Fibroblast of lung (primary cell): ENCODE data around the gene DHX35. TPM values are rescaled to one million over a fixed set of nuclear protein-coding genes. Genes with fewer than 3 reads are reported as not detected.

ENCODE experiments used
- DNase-seq, 2 donors: peaks; one replicate each; pipeline versions ENCODE4 v3.0.0 to v3.0.0-alpha.2; 2010; ENCODE audit warnings: low read depth in 2 of 2
- H2AFZ ChIP-seq: 2 replicates; pipeline ENCODE4 v1.5.1; 2012; ENCODE audit warnings: low read length, control low read depth, inconsistent platforms
- H3K27ac ChIP-seq: 2 replicates; pipeline ENCODE4 v1.5.1; 2011; ENCODE audit warnings: low read length, control low read depth; ENCODE audit not compliant: insufficient read depth
- H3K27me3 ChIP-seq: 2 replicates; pipeline ENCODE4 v1.5.1; 2011; ENCODE audit warnings: mild to moderate bottlenecking, low read length; ENCODE audit not compliant: control insufficient read depth, insufficient read depth
- H3K36me3 ChIP-seq: 2 replicates; pipeline ENCODE4 v1.5.1; 2011; ENCODE audit warnings: low read length; ENCODE audit not compliant: control insufficient read depth, insufficient read depth
- H3K4me1 ChIP-seq: 2 replicates; pipeline ENCODE4 v1.5.1; 2011; ENCODE audit warnings: low read length; ENCODE audit not compliant: control insufficient read depth, insufficient read depth; ENCODE audit errors: extremely low read depth
- H3K4me2 ChIP-seq: 2 replicates; pipeline ENCODE4 v1.5.1; 2011; ENCODE audit warnings: low read length, control low read depth; ENCODE audit not compliant: insufficient read depth; ENCODE audit errors: extremely low read depth
- H3K4me3 ChIP-seq, 4 experiments: fragments of 200-600 bp in 1 of 4; sonication (generic) in 1 of 4; replicated peaks in 1 of 4; 2 replicates each; pipeline ENCODE4 v1.5.1; 2011 to 2016; ENCODE audit warnings: low read length in 4 of 4, low read depth in 3 of 4, mild to moderate bottlenecking in 3 of 4, control low read depth in 2 of 4, inconsistent platforms in 1 of 4, mixed read lengths in 1 of 4; ENCODE audit not compliant: insufficient read depth in 1 of 4; ENCODE audit errors: control extremely low read depth in 1 of 4
- H3K79me2 ChIP-seq: 2 replicates; pipeline ENCODE4 v1.5.1; 2012; ENCODE audit warnings: mild to moderate bottlenecking, low read length, inconsistent platforms; ENCODE audit not compliant: control insufficient read depth, insufficient read depth
- H3K9ac ChIP-seq: 2 replicates; pipeline ENCODE4 v1.5.1; 2011; ENCODE audit warnings: mild to moderate bottlenecking, low read length, control low read depth; ENCODE audit not compliant: insufficient read depth
- H3K9me3 ChIP-seq: 2 replicates; pipeline ENCODE4 v1.5.1; 2012; ENCODE audit warnings: low read depth, low read length; ENCODE audit not compliant: control insufficient read depth, insufficient read depth
- H4K20me1 ChIP-seq: 2 replicates; pipeline ENCODE4 v1.5.1; 2011; ENCODE audit warnings: low read length; ENCODE audit not compliant: control insufficient read depth, insufficient read depth; ENCODE audit errors: extremely low read depth
- CTCF ChIP-seq, 2 donors: IDR thresholded peaks in 1 of 2; conservative IDR thresholded peaks in 1 of 2; 1 replicate in 1 of 2; 2 replicates in 1 of 2; pipeline ENCODE4 v1.5.1; 2011 to 2012; ENCODE audit warnings: low read length in 2 of 2, control low read depth in 1 of 2, inconsistent platforms in 1 of 2, low read depth in 1 of 2, mild to moderate bottlenecking in 1 of 2
- EZH2 ChIP-seq: IDR thresholded peaks from 2 replicates; pipeline ENCODE4 v1.5.1; 2012; ENCODE audit warnings: low read length, control low read depth, mild to moderate bottlenecking; ENCODE audit errors: missing control alignments
- polyA plus RNA-seq, 2 donors: library from polyadenylated mRNA; depleted of rRNA in 1 of 2; stranded (reverse) in 1 of 2; unstranded in 1 of 2; fragments of >200 nt; gene quantifications; 2 replicates each; pipeline ENCODE4 v1.2.1, GENCODE V29; 2011 to 2012; ENCODE audit warnings: missing spikeins in 1 of 2
- total RNA-seq: library from RNA; depleted of rRNA; stranded (reverse); fragments of >200 nt; gene quantifications from 2 replicates; pipeline ENCODE4 v1.2.1, GENCODE V29; 2014

The DHX35 gene
- total and polyA plus RNA-seq, 2 donors (not counting 1 experiment from before 2014, with no cell fraction given): 11.4 to 12.1 TPM

DNA sequence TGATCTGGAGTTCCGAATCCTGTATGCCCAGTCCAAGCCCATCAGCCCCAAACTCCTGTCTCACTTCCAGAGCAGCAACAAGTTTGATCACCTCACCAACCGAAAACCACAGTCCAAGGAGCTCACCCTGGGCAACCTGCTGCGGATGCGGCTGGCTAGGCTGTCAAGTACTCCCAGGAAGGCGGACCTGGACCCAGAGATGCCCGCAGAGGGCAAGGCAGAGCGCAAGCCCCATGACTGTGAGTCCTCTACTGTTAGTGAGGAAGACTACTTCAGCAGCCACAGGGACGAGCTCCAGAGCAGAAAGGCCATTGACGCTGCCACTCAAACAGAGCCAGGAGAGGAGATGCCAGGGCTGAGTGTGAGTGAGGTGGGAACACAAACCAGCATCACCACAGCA lies 10.5 kb upstream of the DHX35 start:
- DNase-seq: no peak

GRCh38 chr20:38952153-38952552 lies 10.0 kb upstream of the DHX35 start:
- no peaks in the 10 kb centered on the region for H3K9me3 ChIP-seq
- no peaks in the 10 kb centered on the region for H3K27me3 ChIP-seq
- no peak overlapping the region for H3K4me2 ChIP-seq
- H3K27ac ChIP-seq: no peak overlapping the region
- peaks cover 3% of the 10 kb centered on the region for H3K79me2 ChIP-seq
- peaks cover 13% of the 10 kb centered on the region for H3K36me3 ChIP-seq
- no peak for DNase-seq
- no peak overlapping the region for H3K9ac ChIP-seq
- no peak for TF ChIP-seq CTCF (conservative IDR thresholded peaks at IDR 0.05 in 1 of 2, IDR thresholded peaks at IDR 0.05 in 1 of 2; ENCODE audit: low read depth in 1 of 2, low read length in 2 of 2)
- no peak for TF ChIP-seq EZH2
- H3K4me1 ChIP-seq: no peaks in the 10 kb centered on the region
- H4K20me1 ChIP-seq: no peaks in the 10 kb centered on the region
- no peak overlapping the region for H2AFZ ChIP-seq
- H3K4me3 ChIP-seq: no peak overlapping the region

More for the DNA sequence above, 10.5 kb upstream of the DHX35 start:
- no peak overlapping the region for H3K27ac ChIP-seq
- H4K20me1 ChIP-seq: no peaks in the 10 kb centered on the region
- no peaks in the 10 kb centered on the region for H3K4me1 ChIP-seq
- no peaks in the 10 kb centered on the region for H3K9me3 ChIP-seq
- no peak for TF ChIP-seq CTCF (conservative IDR thresholded peaks at IDR 0.05 in 1 of 2, IDR thresholded peaks at IDR 0.05 in 1 of 2; ENCODE audit: low read depth in 1 of 2, low read length in 2 of 2)
- TF ChIP-seq EZH2: no peak
- H3K4me2 ChIP-seq: no peak overlapping the region
- no peaks in the 10 kb centered on the region for H3K27me3 ChIP-seq
- no peak overlapping the region for H2AFZ ChIP-seq
- H3K9ac ChIP-seq: no peak overlapping the region
- peaks cover 13% of the 10 kb centered on the region for H3K36me3 ChIP-seq
- peaks cover 3% of the 10 kb centered on the region for H3K79me2 ChIP-seq
- H3K4me3 ChIP-seq: no peak overlapping the region

GRCh38 chr20:38953630-38954340 lies 8.4 kb upstream of the DHX35 start:
- no peak for DNase-seq
- Histone ChIP-seq H3K9ac (no peak overlapping the region), H3K9me3 (no peaks in the 10 kb centered on the region), H2AFZ (no peak overlapping the region), H3K4me3 (no peak overlapping the region), H3K27me3 (no peaks in the 10 kb centered on the region), H3K4me2 (no peak overlapping the region), H3K4me1 (no peaks in the 10 kb centered on the region), H3K79me2 (no peaks in the 10 kb centered on the region), H3K36me3 (peaks cover 10% of the 10 kb centered on the region), H3K27ac (no peak overlapping the region), H4K20me1 (no peaks in the 10 kb centered on the region)
- TF ChIP-seq EZH2 (no peak), CTCF (conservative IDR thresholded peaks at IDR 0.05 in 1 of 2, IDR thresholded peaks at IDR 0.05 in 1 of 2; ENCODE audit: low read depth in 1 of 2, low read length in 2 of 2) (no peak)
